HG03039 (cell line): Measurements from ENCODE around the gene DUSP12.
A peak's percentile ranks its signal among the peaks of the same experiment; 100 is the strongest.
"Not testable (repeated sequence)": the region's sequence is repeated elsewhere in the genome, so short reads cannot be mapped to it uniquely, and the experiment has no call there.

ENCODE experiments used
- ATAC-seq: cut with Tn5 transposase; IDR thresholded peaks from one replicate; pipeline ENCODE4 v1.9.1; 2021; ENCODE audit warnings: mild to moderate bottlenecking, moderate library complexity; ENCODE audit not compliant: unreplicated experiment

The DUSP12 gene

GRCh38 chr1:161749509-161750407 lies at the start of gene DUSP12:
DUSP12 (plus strand) TSS chr1:161749786; CDS start chr1:161749802, 16 bp downstream.
- ATAC-seq, result peak; percentile 86

DNA sequence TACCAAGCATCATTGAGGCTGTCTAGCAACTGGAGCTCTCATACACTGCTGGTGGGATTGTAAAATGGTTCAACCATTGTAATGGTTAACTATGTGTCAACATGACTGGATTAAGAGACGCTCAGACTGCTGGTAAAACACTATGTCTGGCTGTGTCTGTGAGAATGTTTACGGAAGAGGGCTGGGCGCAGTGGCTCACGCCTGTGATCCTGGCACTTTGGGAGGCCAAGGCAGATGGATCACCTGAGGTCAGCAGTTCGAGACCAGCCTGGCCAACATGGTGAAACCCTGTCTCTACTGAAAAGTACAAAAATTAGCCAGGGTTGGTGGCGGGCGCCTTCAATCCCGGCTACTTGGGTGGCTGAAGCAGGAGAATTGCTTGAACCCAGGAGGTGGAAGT lies 47.3 kb upstream of the DUSP12 start:
- no peak for ATAC-seq

- no peak for ATAC-seq
Measured at GRCh38 chr1:161705537-161705936, 44.0 kb upstream of the DUSP12 start.

GRCh38 chr1:161706113-161706481 lies 43.5 kb upstream of the DUSP12 start:
- ATAC-seq, result peak; percentile 7

DNA sequence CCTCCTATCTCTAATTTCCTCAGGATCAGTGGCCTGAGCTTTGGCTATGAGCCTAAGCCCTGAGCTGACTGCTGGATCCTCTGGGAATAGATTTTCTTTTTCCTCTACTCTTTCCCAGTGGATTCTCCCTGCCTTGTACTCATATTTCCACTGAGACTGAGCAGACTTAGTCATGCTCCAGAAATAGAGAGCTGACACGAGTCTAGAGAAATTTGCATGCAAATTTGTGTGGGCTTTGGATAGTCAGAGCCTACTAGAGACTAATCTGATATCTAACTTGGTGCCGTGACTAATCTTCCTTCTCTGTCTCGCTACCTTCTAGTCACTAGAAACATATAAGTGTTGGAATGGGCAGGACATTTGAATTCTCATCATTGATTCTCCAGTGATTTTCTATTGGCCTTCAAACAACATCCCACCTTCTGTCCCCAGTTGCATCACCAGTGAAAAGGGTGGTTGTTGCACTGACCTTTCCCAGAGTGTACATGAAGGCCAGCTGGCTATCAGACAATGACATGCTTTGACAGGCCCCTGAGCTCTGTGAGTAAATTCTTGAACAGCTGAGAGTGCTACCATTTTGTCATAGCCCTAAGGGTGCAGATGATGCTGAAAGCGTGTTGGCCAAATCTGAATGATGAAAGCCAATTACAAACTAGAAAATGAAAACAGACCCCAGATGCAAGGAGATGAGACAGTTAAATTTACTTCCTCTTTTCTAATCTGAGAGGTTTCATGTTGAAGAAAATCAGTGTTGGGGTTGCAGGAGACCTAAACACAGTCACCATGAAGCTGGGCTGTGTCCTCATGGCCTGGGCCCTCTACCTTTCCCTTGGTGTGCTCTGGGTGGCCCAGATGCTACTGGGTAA lies 42.9 kb upstream of the DUSP12 start, which contains the start of gene FCRLA:
FCRLA (plus strand) TSS at position 748 of the 866 bp plus-strand sequence; CDS start at position 784, 36 bp downstream.
- ATAC-seq, result peak; percentile 63

DNA sequence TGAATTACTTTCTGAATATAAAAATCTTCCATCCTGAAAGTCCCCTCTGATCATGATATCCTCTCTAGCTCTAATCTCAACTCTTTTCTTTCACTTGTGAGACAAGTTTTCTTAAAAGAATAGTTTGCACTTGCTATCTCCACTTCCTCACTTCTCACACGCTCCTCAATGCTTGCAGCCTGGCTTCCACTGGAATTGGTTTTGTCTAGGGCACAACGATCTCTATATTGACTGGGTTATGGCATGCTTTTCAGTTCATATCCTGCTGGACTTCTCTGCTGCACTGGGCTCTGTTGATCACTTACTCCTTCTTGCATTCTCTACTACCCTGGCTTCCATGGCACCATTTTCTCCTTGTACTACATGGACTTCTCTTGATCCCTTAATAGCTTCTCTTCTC lies 42.1 kb upstream of the DUSP12 start:
- no peak for ATAC-seq

DNA sequence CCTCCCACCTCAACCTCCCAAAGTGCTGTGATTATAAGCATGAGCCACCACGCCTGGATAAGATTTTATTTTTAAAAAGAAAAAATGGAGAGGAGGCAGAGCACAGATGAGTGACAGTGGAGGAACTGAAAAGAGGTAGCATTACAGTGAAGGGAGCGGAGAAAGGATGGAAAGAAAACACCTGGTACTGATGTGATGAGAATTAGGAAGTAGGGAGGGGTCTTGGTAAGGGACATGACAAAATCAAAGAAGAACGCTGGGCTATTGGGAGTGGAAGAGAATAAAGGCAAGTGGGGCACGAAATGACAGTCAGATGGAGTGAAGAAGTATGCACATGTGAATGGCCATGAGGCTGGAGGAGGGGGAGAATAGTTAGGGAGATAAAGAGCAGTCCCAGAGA lies 40.2 kb upstream of the DUSP12 start:
- no peak for ATAC-seq

DNA sequence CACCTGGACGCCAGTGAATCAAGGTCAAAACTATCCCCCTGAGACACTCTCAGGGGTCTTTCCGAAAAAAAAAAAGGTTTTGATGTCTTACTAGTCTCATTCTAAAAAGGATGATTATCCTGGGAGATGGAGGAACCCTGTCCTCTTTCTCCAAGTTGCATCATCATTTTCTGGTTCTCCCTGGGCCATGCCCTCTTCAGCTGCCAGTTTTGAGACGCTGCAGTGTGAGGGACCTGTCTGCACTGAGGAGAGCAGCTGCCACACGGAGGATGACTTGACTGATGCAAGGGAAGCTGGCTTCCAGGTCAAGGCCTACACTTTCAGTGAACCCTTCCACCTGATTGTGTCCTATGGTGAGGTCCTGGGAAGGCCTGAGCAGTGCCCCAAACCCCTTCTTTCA lies 39.0 kb upstream of the DUSP12 start:
- no peak for ATAC-seq

DNA sequence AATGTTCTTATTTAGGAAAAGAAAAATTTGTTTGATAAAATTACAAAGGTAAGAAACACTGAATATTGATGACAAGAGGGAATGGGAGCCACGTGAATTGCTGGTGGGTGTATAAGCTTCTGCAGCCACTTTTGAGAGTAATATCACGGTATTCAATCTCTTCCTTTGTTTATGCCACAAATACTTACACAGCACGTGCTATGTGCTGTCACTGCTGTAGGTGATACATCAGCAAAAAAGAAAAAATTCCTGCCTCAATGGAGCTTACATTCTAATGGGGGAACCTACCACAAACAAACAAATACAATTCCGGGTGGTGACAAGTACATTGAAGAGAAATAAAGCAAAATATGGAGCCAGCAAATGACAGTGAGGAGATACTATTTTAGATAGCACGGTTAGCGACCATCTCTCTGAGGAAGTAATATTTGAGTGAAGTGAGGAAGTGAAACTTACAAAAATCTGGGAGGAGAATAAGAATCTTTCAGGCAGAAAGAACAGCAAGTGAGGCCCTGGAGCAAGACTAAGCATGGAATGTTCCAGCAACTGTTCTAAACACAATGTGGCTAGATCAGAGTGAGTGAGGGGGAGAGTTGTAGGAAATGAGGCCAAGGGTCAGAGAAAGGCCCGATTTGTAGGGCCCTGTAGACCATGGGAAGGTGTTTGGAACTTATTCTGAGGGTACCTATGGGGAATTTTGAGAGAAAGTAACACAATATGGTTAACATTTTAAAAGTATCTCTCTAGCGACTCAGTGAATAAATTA lies 30.8 kb upstream of the DUSP12 start:
- no peak for ATAC-seq

DNA sequence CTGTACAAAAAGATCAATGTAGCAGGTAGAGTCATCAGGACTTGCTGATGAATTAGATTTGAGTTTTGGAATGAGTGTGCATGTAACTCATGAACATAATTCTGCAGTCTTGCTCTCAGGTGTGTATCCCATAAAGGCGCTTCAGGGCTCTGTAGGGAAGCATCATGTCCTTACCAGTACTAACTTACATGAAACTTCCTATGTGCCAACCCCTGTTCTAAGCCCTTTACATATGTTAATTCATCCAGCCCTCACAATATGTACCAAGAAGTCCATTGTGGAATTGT lies 30.3 kb upstream of the DUSP12 start:
- no peak for ATAC-seq

DNA sequence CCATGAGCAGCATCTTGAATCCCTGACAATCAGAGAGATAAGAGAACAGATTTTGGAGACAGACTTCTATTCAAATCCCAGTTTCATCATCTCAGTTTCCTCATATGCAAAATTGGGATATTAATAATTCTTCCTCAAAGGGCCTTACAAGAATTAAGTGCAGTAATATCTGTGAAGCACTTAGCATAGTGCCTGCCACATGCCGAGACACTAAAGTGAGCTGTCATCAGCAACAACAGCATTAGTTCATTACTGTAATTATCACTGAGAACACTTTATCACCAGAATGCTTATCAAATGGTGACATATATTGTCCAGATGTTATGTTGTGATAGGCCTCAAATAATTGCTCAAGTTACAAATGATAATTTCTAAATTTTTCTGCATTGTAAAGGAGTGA lies 29.2 kb upstream of the DUSP12 start:
- ATAC-seq, result no peak

- ATAC-seq, result no peak
Measured at GRCh38 chr1:161720956-161721737, 28.4 kb upstream of the DUSP12 start, which contains the start of gene FCRLB. FCRLB (plus strand) TSS chr1:161721544; CDS start chr1:161722673, 1,129 bp downstream.

DNA sequence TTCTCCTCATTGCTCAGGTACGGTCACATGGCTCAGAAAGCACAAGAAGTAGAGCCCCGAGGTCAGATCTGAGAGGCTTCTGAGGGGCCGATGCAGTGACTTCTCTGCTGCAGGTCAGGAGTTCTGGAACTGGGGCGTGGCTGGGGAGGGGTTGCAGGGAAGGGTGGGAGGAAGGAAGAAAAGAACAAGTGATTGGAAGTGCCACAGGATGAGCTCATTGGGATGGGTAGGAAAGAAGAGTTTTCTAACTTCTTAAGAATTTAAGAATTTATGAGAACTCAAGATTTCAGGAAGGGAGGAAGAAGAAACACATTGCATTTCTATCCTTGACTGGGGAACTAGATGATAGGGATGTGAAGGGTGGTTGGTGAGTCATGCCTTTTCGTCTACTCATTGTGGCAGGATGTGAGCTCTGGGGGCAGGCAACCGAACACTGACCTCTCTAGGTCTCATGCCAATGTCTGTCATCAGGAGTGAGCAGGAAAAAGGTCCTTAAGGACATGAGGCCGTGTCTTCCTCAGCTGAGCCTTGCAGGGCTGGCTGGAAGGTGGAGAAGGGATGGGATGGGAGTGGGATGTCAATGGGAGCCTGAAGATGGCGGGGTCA lies 27.7 kb upstream of the DUSP12 start:
- ATAC-seq, result no peak

DNA sequence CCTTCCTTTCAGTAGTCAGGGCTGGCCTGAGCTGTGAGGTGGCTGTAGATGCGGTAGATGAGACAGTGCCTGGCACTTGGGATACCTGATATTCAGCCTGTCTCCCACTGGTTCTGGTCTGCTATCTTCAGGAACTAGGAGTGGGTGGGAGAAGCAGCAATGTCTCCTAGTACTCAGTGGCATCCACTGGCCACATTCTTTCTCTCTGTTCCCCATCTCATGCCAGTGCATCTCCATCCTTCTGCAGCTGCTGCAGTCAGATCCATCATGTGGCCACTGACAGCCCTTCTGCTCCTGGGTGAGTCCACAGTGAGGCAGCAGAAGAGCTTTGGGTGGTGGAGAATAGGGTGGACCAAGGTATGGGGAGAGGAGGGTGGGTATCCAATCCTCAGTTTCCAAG lies 27.2 kb upstream of the DUSP12 start:
- no peak for ATAC-seq

GRCh38 chr1:161723459-161724141 lies 26.0 kb upstream of the DUSP12 start:
- no peak for ATAC-seq

- ATAC-seq, result not testable (repeated sequence)
Measured at GRCh38 chr1:161725258-161725907, 24.2 kb upstream of the DUSP12 start.

DNA sequence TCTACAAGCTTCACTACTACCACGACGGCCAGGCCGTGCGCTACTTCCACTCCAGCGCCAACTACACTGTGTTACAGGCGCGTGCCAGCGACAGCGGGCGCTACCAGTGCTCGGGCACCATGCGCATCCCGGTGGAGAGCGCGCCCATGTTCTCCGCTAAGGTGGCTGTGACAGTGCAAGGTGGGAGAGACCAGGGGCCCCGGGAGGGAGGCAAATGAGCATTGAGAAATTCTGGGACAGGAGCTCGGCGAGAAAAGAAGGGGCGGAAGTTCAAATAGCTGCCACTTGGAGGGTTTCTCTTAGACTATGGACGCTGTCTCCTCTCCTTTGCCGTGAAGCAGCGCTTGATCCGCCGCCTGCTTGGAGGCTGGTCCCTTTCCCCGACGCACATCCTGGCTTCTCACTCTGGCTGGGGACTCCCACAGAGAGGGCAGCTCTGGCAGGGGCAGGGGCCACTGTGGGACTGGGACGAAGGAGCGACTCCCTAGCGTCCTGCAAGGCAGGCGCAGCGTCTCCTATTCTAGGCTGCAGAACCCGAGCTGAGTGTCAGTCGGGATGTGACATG lies 23.6 kb upstream of the DUSP12 start:
- peak; percentile 10 for ATAC-seq

DNA sequence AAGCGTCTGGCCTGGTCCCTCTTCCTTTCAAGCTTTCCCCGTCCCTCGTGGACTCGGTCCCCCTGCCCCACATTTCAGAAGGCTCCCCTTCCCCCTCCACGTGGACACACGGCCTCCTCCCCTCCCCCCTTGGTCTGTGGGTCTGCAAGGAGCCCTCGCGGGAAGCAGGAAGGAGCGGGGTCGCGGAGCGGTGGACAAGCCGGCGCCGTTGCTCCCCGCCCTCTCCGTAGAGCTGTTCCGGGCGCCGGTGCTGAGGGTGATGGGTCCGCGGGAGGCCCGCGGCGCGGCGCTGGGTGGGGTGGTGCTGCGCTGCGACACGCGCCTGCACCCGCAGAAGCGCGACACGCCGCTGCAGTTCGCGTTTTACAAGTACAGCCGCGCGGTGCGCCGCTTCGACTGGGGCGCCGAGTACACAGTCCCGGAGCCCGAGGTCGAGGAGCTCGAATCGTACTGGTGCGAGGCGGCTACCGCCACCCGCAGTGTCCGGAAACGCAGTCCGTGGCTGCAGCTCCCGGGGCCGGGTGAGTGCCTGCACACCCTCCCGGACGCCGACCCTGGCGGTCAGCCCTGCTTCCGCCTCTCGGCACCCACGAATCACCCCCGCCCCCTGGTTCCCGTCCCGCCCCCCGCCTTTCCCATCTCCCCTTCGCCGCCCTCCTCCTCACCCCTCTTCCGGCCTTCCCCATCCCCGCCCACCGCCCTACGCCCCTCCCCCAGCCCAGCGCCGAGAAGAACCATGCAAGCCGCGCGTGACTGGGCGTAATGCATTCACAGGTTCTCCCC lies 22.9 kb upstream of the DUSP12 start:
- peak; percentile 49 for ATAC-seq
